ENCODE results near the gene SMARCD3.

SMARCD3 gene

DNA sequence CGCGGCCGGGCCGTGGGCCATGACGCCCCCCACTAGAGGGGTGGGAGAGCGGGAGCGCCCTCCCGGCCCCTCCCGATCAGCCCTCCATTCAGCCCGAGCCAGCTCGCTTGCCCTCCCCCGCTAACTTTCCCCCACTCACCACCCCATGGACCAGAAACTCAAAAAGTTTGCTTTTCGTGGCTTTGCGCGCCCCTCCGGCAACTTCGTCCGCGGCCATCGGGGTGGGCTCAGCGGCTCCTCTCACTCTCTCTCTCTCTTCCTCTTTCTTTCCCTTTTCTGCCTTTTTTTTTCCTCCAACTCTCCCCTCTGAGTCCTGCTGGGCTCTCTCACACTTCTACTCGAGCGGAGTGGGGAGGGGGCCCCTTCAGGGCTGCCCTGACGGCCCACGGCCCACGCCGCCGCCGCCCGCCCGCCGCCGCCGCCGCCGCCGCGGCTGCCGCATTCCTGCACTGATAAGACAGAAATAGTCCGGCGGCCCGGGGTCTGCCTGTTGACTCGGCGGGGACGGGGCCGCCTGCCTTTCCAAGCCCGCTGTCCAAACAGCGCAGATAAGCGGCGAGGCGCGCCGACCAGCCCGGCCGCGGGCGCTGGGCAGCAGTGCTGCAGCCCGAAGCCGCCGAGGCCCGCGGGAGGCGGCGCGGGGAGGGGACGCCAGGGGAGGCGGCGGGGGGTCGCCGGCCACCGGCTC lies at the start of gene SMARCD3:
SMARCD3 (minus strand) TSS at position 349 of the 688 bp plus-strand sequence; CDS start at position 217, 132 bp downstream.
- DNase-seq (ENCODE audit: low spot score), result no peak

DNA sequence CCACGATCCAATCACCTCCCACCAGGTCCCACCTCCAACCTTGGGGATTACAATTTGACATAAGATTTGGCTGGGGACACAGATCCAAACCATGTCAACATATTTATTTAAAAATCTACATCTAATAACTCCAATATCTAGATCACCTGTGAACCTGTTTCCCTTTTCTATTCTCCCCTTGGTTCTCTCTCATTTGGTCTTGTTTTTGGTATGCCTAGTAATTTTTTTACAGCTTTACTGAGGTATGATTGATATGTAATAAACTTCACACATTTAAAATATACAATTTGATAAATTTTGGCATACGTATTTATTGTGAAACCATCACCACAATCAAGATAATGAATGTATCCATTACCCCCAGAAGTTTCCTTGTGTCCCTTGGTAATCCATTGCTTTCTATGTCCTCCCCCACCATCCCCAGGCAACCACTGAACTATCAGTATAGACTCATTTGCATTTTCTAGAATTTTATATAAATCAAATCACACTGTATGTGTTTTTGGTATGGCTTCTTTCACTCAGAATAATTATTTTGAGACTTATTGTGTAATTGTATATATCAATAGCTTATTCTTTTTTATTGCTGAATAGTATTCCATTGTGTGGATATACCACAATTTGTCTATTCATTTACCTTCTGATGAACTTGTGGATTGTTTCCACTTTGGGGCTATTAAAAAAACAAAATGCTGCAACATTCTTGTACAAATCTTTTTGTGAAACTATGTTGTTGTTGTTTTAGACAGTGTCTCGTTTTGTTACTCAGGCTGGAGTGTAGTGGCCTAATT lies 47.9 kb upstream of the SMARCD3 start:
- DNase-seq (ENCODE audit: low spot score), result no peak

DNA sequence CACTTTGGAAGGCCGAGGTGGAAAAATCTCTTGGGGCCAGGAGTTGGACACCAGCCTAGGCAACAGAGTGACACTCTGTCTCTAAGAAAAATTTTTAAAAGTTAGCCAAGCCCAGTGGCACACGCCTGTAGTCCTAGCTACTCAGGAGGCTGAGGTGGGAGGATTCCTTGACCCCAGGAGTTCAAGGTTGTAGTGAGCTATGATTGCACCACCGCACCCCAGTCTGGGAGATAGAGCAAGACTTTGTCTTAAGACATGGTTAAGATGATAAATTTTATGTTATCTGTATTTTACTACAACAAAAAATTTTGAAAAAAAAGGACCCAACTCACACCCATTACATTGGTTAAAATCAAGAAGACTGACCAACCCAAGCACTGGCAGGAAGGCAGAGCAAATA lies 44.4 kb upstream of the SMARCD3 start:
- DNase-seq (ENCODE audit: low spot score), result no peak

- no peak for DNase-seq (ENCODE audit: low spot score)
These were observed 42.7 kb upstream of the SMARCD3 start for GRCh38 chr7:151291206-151291605.

GRCh38 chr7:151290355-151290760 lies 41.9 kb upstream of the SMARCD3 start:
- no peak for DNase-seq (ENCODE audit: low spot score)

GRCh38 chr7:151289891-151290290 lies 41.4 kb upstream of the SMARCD3 start:
- no peak for DNase-seq (ENCODE audit: low spot score)

DNA sequence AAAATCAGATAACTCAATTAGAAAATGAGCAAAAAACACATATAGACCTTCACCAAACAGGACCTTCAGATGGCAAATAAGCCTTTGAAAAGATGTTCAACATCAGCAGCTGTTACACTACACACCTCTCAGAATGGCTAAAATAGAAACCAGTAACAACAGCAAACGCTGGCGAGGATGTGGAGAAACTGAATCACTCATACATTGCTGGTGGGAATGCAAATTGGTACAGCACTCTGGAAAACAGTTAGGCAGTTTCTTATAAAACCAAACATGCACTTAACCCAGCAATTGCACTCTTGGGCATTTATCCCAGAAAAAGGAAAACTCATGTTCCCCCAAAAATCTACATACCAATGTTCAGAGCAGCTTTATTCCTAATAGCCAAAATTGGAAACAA lies 37.7 kb upstream of the SMARCD3 start:
- no peak for DNase-seq (ENCODE audit: low spot score)

DNA sequence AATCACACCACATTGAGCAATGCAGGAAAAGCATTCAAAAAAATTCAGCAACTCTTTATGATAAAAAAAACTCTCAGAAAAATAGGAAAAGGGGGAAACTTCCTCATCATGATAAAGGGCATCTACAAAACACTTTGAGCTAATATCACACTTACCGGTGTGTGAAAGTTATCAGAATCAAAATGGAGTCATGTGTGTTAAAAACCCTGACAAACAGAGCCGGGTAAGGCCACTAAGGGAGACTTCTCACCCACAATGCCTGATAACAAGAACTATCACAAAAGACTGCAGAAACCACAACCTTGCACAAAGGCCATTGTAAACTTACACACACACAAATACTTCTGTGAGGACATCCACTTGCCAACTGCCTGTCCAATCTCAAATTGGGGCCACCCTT lies 34.8 kb upstream of the SMARCD3 start:
- DNase-seq (ENCODE audit: low spot score), result no peak

DNA sequence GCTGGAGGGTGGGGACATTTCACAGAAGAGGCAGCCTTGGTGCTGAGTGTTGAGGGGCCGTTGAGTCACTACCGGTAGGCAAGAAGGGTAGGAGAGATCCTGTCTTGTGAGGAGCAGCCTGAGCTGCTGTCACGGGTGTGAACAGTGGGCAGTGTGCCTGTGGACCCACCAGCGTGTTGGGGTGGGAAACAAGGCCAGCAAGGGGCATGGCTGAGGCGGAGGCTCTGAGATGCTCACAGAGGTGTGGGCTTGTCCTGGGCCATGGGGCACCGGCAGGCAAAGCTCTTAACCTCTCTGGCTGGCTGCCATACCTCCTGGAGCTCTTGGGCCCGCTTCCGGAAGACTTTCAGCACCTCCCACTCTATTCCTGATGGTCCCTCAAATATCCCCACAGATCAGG lies 33.6 kb upstream of the SMARCD3 start:
- DNase-seq (ENCODE audit: low spot score), result no peak

DNA sequence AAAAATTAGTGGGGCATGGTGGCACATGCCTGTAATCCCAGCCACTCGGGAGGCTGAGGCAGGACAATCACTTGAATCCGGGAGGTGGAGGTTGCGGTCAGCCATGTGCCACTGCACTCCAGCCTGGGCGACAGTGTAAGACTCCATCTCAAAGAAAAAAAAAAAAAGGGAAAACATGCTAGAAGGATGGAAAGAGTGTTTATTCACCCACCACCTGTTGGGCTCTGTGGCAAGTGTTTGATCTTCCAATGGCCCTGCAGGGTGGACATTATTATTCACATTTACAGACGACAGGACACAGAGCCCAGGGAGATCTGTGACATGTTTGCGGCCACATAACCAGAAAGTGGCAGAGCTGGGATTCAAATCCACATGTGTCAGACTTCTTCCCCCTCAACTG lies 33.2 kb upstream of the SMARCD3 start:
- DNase-seq (ENCODE audit: low spot score), result no peak

GRCh38 chr7:151280388-151281019 lies 32.0 kb upstream of the SMARCD3 start:
- DNase-seq (ENCODE audit: low spot score), result no peak

DNA sequence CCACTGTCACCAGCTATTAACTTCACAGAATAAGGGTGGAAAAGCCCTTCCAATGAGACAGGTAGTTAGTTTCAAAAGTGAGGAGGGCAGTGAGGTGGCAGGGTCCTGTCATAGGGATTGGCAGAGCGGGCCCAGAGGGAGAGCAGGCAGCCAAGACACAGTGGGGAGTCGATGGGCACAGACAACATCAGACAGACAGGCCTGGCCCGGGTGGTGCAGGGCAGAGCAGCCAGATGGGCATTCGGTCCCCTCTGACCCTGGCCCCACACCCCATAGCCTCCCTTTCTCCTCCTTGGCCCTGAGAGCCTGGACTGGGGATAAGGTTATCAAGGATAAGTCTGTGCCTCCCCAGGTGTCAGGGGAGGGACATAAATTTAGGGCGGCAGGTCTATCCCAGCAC lies 31.4 kb upstream of the SMARCD3 start:
- no peak for DNase-seq (ENCODE audit: low spot score)

GRCh38 chr7:151278949-151279348 lies 30.5 kb upstream of the SMARCD3 start:
- DNase-seq (ENCODE audit: low spot score), result no peak

- no peak for DNase-seq (ENCODE audit: low spot score)
These were observed 29.1 kb upstream of the SMARCD3 start for GRCh38 chr7:151277631-151278030.

- peak; percentile 44 for DNase-seq (ENCODE audit: low spot score)
These were observed 28.4 kb upstream of the SMARCD3 start for GRCh38 chr7:151276666-151277590.

DNA sequence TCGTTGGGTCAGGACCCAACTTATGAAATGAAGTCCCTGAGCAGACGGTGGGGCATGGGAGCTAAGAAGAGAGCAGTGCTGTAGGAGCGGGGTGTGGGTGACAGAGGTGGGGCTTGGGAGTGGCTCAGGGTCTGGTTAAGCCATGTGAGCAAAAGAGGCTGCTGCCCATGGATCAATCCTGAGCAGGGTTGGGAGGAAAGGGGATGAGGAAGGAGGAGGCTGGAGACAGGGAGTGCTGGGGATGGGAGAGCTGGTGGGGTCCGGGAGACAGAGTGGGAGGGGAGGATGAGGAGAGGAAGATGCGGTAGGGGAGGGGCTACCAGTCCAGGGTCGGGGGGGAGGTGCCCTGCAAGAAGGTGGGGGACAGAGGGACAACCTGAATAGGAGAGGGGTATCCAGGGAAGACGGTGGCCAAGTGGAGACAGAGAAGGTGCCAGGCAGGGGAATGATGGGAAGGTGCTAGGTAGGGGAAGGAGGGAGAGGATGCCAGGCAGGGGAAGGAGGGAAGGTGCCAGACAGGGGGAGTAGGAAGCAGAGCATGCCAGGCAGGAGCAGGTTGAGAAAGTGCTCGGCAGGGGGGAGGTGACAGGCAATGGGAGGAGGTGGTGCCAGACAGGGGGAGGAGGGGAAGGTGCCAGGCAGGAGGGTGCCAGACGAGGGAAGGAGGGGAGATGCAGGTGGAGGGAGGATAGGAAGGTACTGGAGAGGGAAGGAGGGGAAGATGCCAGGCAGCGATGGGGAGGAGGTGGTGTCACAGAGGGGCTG lies 27.5 kb upstream of the SMARCD3 start:
- no peak for DNase-seq (ENCODE audit: low spot score)

GRCh38 chr7:151274936-151275812 lies 26.7 kb upstream of the SMARCD3 start:
- DNase-seq (ENCODE audit: low spot score), result no peak

- DNase-seq (ENCODE audit: low spot score), result no peak
These were observed 25.9 kb upstream of the SMARCD3 start for GRCh38 chr7:151274396-151274795.

GRCh38 chr7:151273651-151274390 lies 25.3 kb upstream of the SMARCD3 start:
- no peak for DNase-seq (ENCODE audit: low spot score)
